Esophagus squamous epithelium (tissue), 5 donors: ENCODE results near the gene UVRAG. TPM values are rescaled to one million over a fixed set of nuclear protein-coding genes. Genes with fewer than 3 reads are reported as not detected.

Experiments used
- DNase-seq: peaks from one replicate; lab custom pipeline; 2025; lab: John Stamatoyannopoulos, UW
- H3K27ac ChIP-seq, 4 donors: fragments of 200-600 bp; sonication (generic); one replicate each; pipeline ENCODE4 v1.5.1; 2016 to 2019; ENCODE audit warnings: mild to moderate bottlenecking in 1 of 4
- H3K27me3 ChIP-seq, 4 donors: fragments of 200-600 bp; sonication (generic); 1 replicate in 3 of 4; 2 replicates in 1 of 4; pipeline versions ENCODE4 v1.5.1 to v1.6.0; 2017 to 2021; ENCODE audit warnings: antibody characterized with exemption in 1 of 4
- H3K36me3 ChIP-seq, 3 donors: fragments of 200-600 bp; sonication (generic); one replicate each; pipeline ENCODE4 v1.5.1; 2016 to 2019
- H3K4me1 ChIP-seq, 3 donors: fragments of 200-600 bp; sonication (generic); one replicate each; pipeline ENCODE4 v1.5.1; 2017 to 2019
- H3K4me3 ChIP-seq, 4 donors: fragments of 200-600 bp; sonication (generic); 1 replicate in 3 of 4; 2 replicates in 1 of 4; pipeline ENCODE4 v1.5.1; 2016 to 2019; ENCODE audit warnings: mild to moderate bottlenecking in 2 of 4, moderate library complexity in 1 of 4
- H3K9me3 ChIP-seq, 3 donors: fragments of 200-600 bp; sonication (generic); one replicate each; pipeline ENCODE4 v1.5.1; 2016 to 2019
- CTCF ChIP-seq, 6 experiments: fragments of 450-650 bp in 4 of 6; fragments of 200-600 bp in 2 of 6; sonication (generic) in 2 of 6; IDR thresholded peaks; one replicate each; pipeline ENCODE4 v1.5.1; 2016 to 2019; ENCODE audit warnings: antibody characterized with exemption in 6 of 6, mild to moderate bottlenecking in 4 of 6, moderate library complexity in 4 of 6
- POLR2A ChIP-seq, 4 donors: fragments of 450-650 bp; IDR thresholded peaks; one replicate each; pipeline ENCODE4 v1.6.1; 2017; ENCODE audit warnings: antibody characterized with exemption in 4 of 4, mild to moderate bottlenecking in 4 of 4, moderate library complexity in 3 of 4
- WGBS, 2 donors: methylation state at CpG; one replicate each; pipeline ENCODE4 v1.1.5; 2018; 5-methylcytosine and 5-hydroxymethylcytosine counted together
- intact Hi-C: fragments of 100-400 bp; cut with DNase I; formaldehyde crosslinking; loops from one replicate; pipeline ENCODE4 v1.15.0; 2022
- total RNA-seq, 4 donors: library from RNA; depleted of rRNA; stranded (reverse); fragments of >200 nt; gene quantifications; one replicate each; pipeline ENCODE4 v1.1.0, GENCODE V29; 2016
- donor health status: DM: yes; HTN: yes; CAD: no.

The UVRAG gene
- total RNA-seq, 4 donors from 2014 or later, result 3.5 to 15.4 (median 8.5) TPM

GRCh38 chr11:75809111-75809510, 5.9 kb upstream of the UVRAG start:
- H3K4me3 ChIP-seq, result no peak overlapping the region
- H3K36me3 ChIP-seq, result no peaks in the 10 kb centered on the region
- H3K27ac ChIP-seq, result no peak overlapping the region
- WGBS, 2 donors, result 56 to 71% methylated on average over 2 of the region's 2 CpGs
- no peaks in the 10 kb centered on the region for H3K9me3 ChIP-seq
- no peak for TF ChIP-seq POLR2A (IDR thresholded peaks at IDR 0.05)
- no peak for TF ChIP-seq CTCF (IDR thresholded peaks at IDR 0.05)
- H3K4me1 ChIP-seq, result peaks cover 0 to 6% (median 4%) of the 10 kb centered on the region in 3 donors
- no peak for DNase-seq
- intact Hi-C loops, result no loop called here
- H3K27me3 ChIP-seq, result no peaks in the 10 kb centered on the region

- DNase-seq, result no peak
- Histone ChIP-seq H3K36me3 (no peaks in the 10 kb centered on the region), H3K4me1 (peaks cover 0 to 11% (median 7%) of the 10 kb centered on the region in 3 donors), H3K27me3 (no peaks in the 10 kb centered on the region), H3K9me3 (no peaks in the 10 kb centered on the region), H3K27ac (no peak overlapping the region), H3K4me3 (no peak overlapping the region)
- WGBS, 2 donors, result 33 to 76% methylated on average over 1 to 2 of the region's 2 CpGs
- no peak for TF ChIP-seq CTCF (IDR thresholded peaks at IDR 0.05)
- TF ChIP-seq POLR2A (IDR thresholded peaks at IDR 0.05), result no peak
- intact Hi-C loops, result no loop called here
Observed at GRCh38 chr11:75809991-75810390, 5.0 kb upstream of the UVRAG start.

- H3K4me3 ChIP-seq, result no peak overlapping the region
- intact Hi-C loops, result no loop called here
- H3K36me3 ChIP-seq, result no peaks in the 10 kb centered on the region
- DNase-seq, result no peak
- H3K4me1 ChIP-seq, result peaks cover 0 to 12% (median 7%) of the 10 kb centered on the region in 3 donors
- no peaks in the 10 kb centered on the region for H3K9me3 ChIP-seq
- H3K27me3 ChIP-seq, result no peaks in the 10 kb centered on the region
- no peak overlapping the region for H3K27ac ChIP-seq
- 70 to 75% methylated on average over 8 of the region's 8 CpGs for WGBS, 2 donors
- TF ChIP-seq CTCF (IDR thresholded peaks at IDR 0.05) (no peak), POLR2A (IDR thresholded peaks at IDR 0.05) (no peak)
Observed at GRCh38 chr11:75810637-75811390, 4.2 kb upstream of the UVRAG start.

GRCh38 chr11:75811485-75811884, 3.5 kb upstream of the UVRAG start:
- H3K4me1 ChIP-seq, result peaks cover 0 to 19% (median 11%) of the 10 kb centered on the region in 3 donors
- intact Hi-C loops, result no loop called here
- WGBS, 2 donors, result 63 to 75% methylated on average over 1 of the region's 2 CpGs

More at GRCh38 chr11:75811485-75811884, 3.5 kb upstream of the UVRAG start:
- Histone ChIP-seq H3K27ac (no peak overlapping the region), H3K36me3 (no peaks in the 10 kb centered on the region), H3K4me3 (no peak overlapping the region), H3K27me3 (no peaks in the 10 kb centered on the region), H3K9me3 (no peaks in the 10 kb centered on the region)
- DNase-seq, result no peak
- TF ChIP-seq POLR2A (IDR thresholded peaks at IDR 0.05) (no peak), CTCF (IDR thresholded peaks at IDR 0.05) (no peak)
